Measurements from ENCODE around the gene TAOK3.
"Not testable (repeated sequence)": the region's sequence is repeated elsewhere in the genome, so short reads cannot be mapped to it uniquely, and the experiment has no call there.

TAOK3 gene

DNA sequence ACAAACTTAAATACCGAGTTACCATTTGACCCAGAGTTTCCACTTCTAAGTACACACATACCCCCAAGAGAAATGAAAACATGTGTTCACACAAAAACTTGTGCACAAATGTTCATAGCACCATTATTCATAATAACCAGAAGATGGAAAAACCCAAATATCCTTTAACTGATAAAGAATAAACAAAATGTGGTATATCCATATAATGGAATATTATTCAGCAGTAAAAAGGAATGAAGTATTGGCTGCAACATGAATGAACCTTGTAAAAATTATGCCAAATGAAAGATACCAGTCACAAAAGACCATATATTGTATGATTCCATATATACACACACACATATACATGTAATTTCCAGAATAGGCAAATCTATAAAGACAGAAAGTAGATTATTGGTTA, 116.4 kb downstream of the TAOK3 start:
- no peak overlapping the region for H3K4me3 ChIP-seq (ENCODE audit: low read length)
- H2AFZ ChIP-seq (ENCODE audit: low read depth, low read length): no peak overlapping the region
- H3K36me3 ChIP-seq (replicated peaks; ENCODE audit: low read depth, low read length): peaks cover 6% of the 10 kb centered on the region
- no peaks in the 10 kb centered on the region for H3K27me3 ChIP-seq (ENCODE audit: low read depth, low read length)
- no peak for TF ChIP-seq EZH2phosphoT487 (IDR thresholded peaks at IDR 0.05; ENCODE audit: low read depth)
- TF ChIP-seq, protein P1, sequence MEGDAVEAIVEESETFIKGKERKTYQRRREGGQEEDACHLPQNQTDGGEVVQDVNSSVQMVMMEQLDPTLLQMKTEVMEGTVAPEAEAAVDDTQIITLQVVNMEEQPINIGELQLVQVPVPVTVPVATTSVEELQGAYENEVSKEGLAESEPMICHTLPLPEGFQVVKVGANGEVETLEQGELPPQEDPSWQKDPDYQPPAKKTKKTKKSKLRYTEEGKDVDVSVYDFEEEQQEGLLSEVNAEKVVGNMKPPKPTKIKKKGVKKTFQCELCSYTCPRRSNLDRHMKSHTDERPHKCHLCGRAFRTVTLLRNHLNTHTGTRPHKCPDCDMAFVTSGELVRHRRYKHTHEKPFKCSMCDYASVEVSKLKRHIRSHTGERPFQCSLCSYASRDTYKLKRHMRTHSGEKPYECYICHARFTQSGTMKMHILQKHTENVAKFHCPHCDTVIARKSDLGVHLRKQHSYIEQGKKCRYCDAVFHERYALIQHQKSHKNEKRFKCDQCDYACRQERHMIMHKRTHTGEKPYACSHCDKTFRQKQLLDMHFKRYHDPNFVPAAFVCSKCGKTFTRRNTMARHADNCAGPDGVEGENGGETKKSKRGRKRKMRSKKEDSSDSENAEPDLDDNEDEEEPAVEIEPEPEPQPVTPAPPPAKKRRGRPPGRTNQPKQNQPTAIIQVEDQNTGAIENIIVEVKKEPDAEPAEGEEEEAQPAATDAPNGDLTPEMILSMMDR (IDR thresholded peaks at IDR 0.05; ENCODE audit: low read depth, low read length): no peak
- H3K27ac ChIP-seq (ENCODE audit: low read length): no peak overlapping the region
- H4K20me1 ChIP-seq (ENCODE audit: insufficient read depth, low read length): no peaks in the 10 kb centered on the region
- H3K79me2 ChIP-seq (ENCODE audit: low read length): no peaks in the 10 kb centered on the region
- no peaks in the 10 kb centered on the region for H3K4me1 ChIP-seq (ENCODE audit: low read length)
- no peak overlapping the region for H3K9ac ChIP-seq (ENCODE audit: low read length)
- no peak overlapping the region for H3K4me2 ChIP-seq (ENCODE audit: low read length)
- no peaks in the 10 kb centered on the region for H3K9me3 ChIP-seq (ENCODE audit: insufficient read depth, low read length)

DNA sequence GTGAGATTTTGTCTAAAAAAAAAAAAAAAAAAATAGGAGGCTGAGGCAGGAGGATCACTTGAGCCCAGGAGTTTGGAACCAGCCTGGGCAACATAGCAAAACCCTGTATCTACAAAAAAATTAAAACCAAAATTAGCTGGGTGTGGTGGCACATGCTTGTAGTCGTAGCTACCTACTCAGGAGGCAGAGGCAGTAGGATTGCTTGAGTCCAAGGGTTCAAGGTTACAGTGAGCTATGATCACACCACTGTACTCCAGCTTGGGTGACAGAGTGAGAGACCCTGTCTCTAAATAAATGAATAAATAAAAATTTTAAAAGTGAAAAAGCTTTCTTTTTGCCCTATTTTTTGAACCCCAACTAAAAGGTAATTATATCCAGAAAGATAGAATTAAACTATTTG, 123.2 kb downstream of the TAOK3 start:
- Histone ChIP-seq H3K27ac (ENCODE audit: low read length) (no peak overlapping the region), H3K36me3 (replicated peaks; ENCODE audit: low read depth, low read length) (no peaks in the 10 kb centered on the region)
- TF ChIP-seq, protein P1 (IDR thresholded peaks at IDR 0.05; ENCODE audit: low read depth, low read length): no peak
- no peak for TF ChIP-seq EZH2phosphoT487 (IDR thresholded peaks at IDR 0.05; ENCODE audit: low read depth)

DNA sequence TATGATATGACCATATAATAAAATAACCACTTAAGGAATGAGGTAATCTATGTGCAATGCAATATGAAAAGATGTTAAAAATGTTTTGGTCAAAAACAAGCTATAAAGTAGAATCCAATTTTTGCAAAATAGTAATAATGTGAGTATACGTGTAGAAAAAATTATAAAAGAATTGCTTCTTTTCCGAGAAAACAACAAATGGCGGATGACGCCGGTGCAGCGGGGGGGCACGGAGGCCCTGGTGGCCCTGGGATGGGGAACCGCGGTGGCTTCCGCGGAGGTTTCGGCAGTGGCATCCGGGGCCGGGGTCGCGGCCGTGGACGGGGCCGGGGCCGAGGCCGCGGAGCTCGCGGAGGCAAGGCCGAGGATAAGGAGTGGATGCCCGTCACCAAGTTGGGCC, 126.8 kb downstream of the TAOK3 start:
- not testable (repeated sequence) for H2AFZ ChIP-seq (ENCODE audit: low read depth, low read length); H3K4me3 ChIP-seq (ENCODE audit: low read length); H3K27me3 ChIP-seq (ENCODE audit: low read depth, low read length); H3K4me1 ChIP-seq (ENCODE audit: low read length); H3K36me3 ChIP-seq (replicated peaks; ENCODE audit: low read depth, low read length); H3K27ac ChIP-seq (ENCODE audit: low read length); H3K9me3 ChIP-seq (ENCODE audit: insufficient read depth, low read length); H3K9ac ChIP-seq (ENCODE audit: low read length); H3K4me2 ChIP-seq (ENCODE audit: low read length); H3K79me2 ChIP-seq (ENCODE audit: low read length); H4K20me1 ChIP-seq (ENCODE audit: insufficient read depth, low read length)

More for the DNA sequence above, 123.2 kb downstream of the TAOK3 start:
- H4K20me1 ChIP-seq (ENCODE audit: insufficient read depth, low read length): no peaks in the 10 kb centered on the region
- H3K9me3 ChIP-seq (ENCODE audit: insufficient read depth, low read length): no peaks in the 10 kb centered on the region
- no peaks in the 10 kb centered on the region for H3K4me1 ChIP-seq (ENCODE audit: low read length)
- H2AFZ ChIP-seq (ENCODE audit: low read depth, low read length): no peak overlapping the region
- no peaks in the 10 kb centered on the region for H3K27me3 ChIP-seq (ENCODE audit: low read depth, low read length)
- no peaks in the 10 kb centered on the region for H3K79me2 ChIP-seq (ENCODE audit: low read length)
- no peak overlapping the region for H3K9ac ChIP-seq (ENCODE audit: low read length)
- H3K4me2 ChIP-seq (ENCODE audit: low read length): no peak overlapping the region
- H3K4me3 ChIP-seq (ENCODE audit: low read length): no peak overlapping the region

DNA sequence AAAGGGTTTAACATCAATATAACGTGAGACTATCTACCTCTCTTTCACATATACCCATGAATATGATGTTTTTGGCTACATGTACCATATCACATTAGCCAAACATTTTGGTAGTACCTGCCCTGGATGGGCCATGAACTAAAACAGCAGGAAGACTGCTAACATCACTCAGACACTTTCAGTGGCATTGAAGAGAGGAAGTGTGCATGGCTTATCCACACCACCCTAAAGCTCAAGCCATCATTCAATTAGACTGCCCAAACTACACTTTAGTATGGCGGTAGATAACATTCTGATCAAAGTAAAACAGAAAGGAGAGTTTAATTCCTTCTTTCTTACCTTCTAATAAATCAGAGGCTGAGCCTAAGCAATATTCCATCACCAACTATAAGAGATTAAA, 133.8 kb downstream of the TAOK3 start:
- no peaks in the 10 kb centered on the region for H3K27me3 ChIP-seq (ENCODE audit: low read depth, low read length)
- H3K27ac ChIP-seq (ENCODE audit: low read length): peak overlapping the region; percentile 90
- TF ChIP-seq EZH2phosphoT487 (IDR thresholded peaks at IDR 0.05; ENCODE audit: low read depth): no peak
- TF ChIP-seq, protein P1 (IDR thresholded peaks at IDR 0.05; ENCODE audit: low read depth, low read length): no peak
- H3K4me3 ChIP-seq (ENCODE audit: low read length): 0 out of 2 replicates have a peak overlapping the region, but pooled peaks have one; percentile 4
- H4K20me1 ChIP-seq (ENCODE audit: insufficient read depth, low read length): no peaks in the 10 kb centered on the region
- peaks cover 34% of the 10 kb centered on the region for H3K4me1 ChIP-seq (ENCODE audit: low read length)
- H2AFZ ChIP-seq (ENCODE audit: low read depth, low read length): no peak overlapping the region
- no peaks in the 10 kb centered on the region for H3K79me2 ChIP-seq (ENCODE audit: low read length)
- no peaks in the 10 kb centered on the region for H3K9me3 ChIP-seq (ENCODE audit: insufficient read depth, low read length)
- H3K4me2 ChIP-seq (ENCODE audit: low read length): peak overlapping the region; percentile 76
- peak overlapping the region; percentile 6; the same call in 1 of the 2 replicates for H3K9ac ChIP-seq (ENCODE audit: low read length)
- peaks cover 10% of the 10 kb centered on the region for H3K36me3 ChIP-seq (replicated peaks; ENCODE audit: low read depth, low read length)

DNA sequence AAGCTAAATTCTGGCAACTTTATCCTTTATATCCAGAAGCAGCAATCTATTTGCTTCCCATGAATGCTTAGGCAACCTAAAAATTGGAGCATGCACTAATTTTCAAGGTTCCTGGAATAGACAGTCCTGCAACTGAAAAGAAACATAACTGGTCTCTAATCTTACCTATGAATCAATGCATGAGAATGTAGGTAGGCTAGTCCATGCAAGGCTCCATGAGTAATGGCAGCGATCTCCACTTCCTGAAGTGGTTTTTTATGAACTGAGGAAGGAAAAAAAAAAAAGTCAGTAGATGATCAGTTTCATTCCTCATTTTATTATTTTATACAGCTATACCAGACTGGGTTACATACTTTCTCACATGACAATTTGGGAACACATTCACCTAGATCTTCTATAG, 134.8 kb downstream of the TAOK3 start:
- Histone ChIP-seq H3K79me2 (ENCODE audit: low read length) (no peaks in the 10 kb centered on the region), H3K9me3 (ENCODE audit: insufficient read depth, low read length) (no peaks in the 10 kb centered on the region), H3K27me3 (ENCODE audit: low read depth, low read length) (no peaks in the 10 kb centered on the region), H3K4me2 (ENCODE audit: low read length) (peak overlapping the region; percentile 76), H3K4me1 (ENCODE audit: low read length) (peaks cover 34% of the 10 kb centered on the region), H3K27ac (ENCODE audit: low read length) (peak overlapping the region; percentile 90), H3K9ac (ENCODE audit: low read length) (no peak overlapping the region), H4K20me1 (ENCODE audit: insufficient read depth, low read length) (no peaks in the 10 kb centered on the region), H2AFZ (ENCODE audit: low read depth, low read length) (no peak overlapping the region), H3K36me3 (replicated peaks; ENCODE audit: low read depth, low read length) (peaks cover 15% of the 10 kb centered on the region), H3K4me3 (ENCODE audit: low read length) (0 out of 2 replicates have a peak overlapping the region, but pooled peaks have one; percentile 5)
- no peak for TF ChIP-seq EZH2phosphoT487 (IDR thresholded peaks at IDR 0.05; ENCODE audit: low read depth)
- TF ChIP-seq, protein P1 (IDR thresholded peaks at IDR 0.05; ENCODE audit: low read depth, low read length): no peak
